Neural crest cell (in vitro differentiated cells): ENCODE data around the gene TBX15. TPM values are rescaled to one million over a fixed set of nuclear protein-coding genes. Genes with fewer than 3 reads are reported as not detected.

Experiments used
- DNase-seq: peaks from one replicate; pipeline ENCODE4 v3.0.0; 2021; ENCODE audit warnings: low read depth, mixed read lengths, low spot score
- H3K27ac Mint-ChIP-seq: one replicate; pipeline ENCODE4 v1.8.0; 2021; ENCODE audit warnings: mild to moderate bottlenecking, mixed read lengths; ENCODE audit not compliant: unreplicated experiment
- H3K27me3 Mint-ChIP-seq: 2 replicates; pipeline ENCODE4 v1.8.0; 2021; ENCODE audit warnings: low read depth, mild to moderate bottlenecking, mixed read lengths
- H3K36me3 Mint-ChIP-seq: 2 replicates; pipeline ENCODE4 v1.8.0; 2021; ENCODE audit warnings: low read depth, mild to moderate bottlenecking, mixed read lengths
- H3K4me1 Mint-ChIP-seq: 2 replicates; pipeline ENCODE4 v1.8.0; 2021; ENCODE audit warnings: mixed read lengths
- H3K4me3 Mint-ChIP-seq: one replicate; pipeline ENCODE4 v1.8.0; 2021; ENCODE audit warnings: mild to moderate bottlenecking, mixed read lengths
- H3K9me3 Mint-ChIP-seq: 2 replicates; pipeline ENCODE4 v1.8.0; 2021; ENCODE audit warnings: mixed read lengths
- CTCF ChIP-seq: fragments of 200-600 bp; sonication (generic); conservative IDR thresholded peaks from 2 replicates; pipeline ENCODE4 v1.5.0; 2021; ENCODE audit warnings: antibody characterized with exemption, mild to moderate bottlenecking
- long read RNA-seq: library from polyadenylated mRNA; unstranded; transcript quantifications from one replicate; pipeline ENCODE4 v2.0.0, GENCODE V29; 2020
- total RNA-seq: library from RNA; stranded (reverse); gene quantifications from 2 replicates; pipeline ENCODE4 v1.2.1, GENCODE V29; 2021

The TBX15 gene
- total RNA-seq: 3.2 and 3.4 TPM in 2 replicates
- long read RNA-seq, partial matches to known transcripts: 0 of 1 reads
- long read RNA-seq, other reads (novel, unspliced or antisense): 1 of 1 reads

- Mint-ChIP-seq H3K9me3 (no peaks in the 10 kb centered on the region), H3K4me1 (peaks cover 52% of the 10 kb centered on the region), H3K36me3 (no peaks in the 10 kb centered on the region), H3K27me3 (peaks cover 100% of the 10 kb centered on the region), H3K4me3 (peak within 1 kb of the TSS; percentile 87), H3K27ac (no peak within 1 kb of the TSS)
- DNase-seq: no peak
- no peak for TF ChIP-seq CTCF
These were observed at the start of gene TBX15 for GRCh38 chr1:118988186-118989005. TBX15 (minus strand) TSS chr1:118988343; CDS start chr1:118987795, 548 bp downstream.

GRCh38 chr1:119034359-119034758 is 46.2 kb upstream of the TBX15 start:
- TF ChIP-seq CTCF: no peak
- no peak overlapping the region for H3K27ac Mint-ChIP-seq
- H3K4me1 Mint-ChIP-seq: no peaks in the 10 kb centered on the region
- no peak for DNase-seq
- no peaks in the 10 kb centered on the region for H3K9me3 Mint-ChIP-seq
- no peaks in the 10 kb centered on the region for H3K27me3 Mint-ChIP-seq
- peaks cover 7% of the 10 kb centered on the region for H3K36me3 Mint-ChIP-seq
- no peak overlapping the region for H3K4me3 Mint-ChIP-seq

- Mint-ChIP-seq H3K36me3 (peaks cover 7% of the 10 kb centered on the region), H3K9me3 (no peaks in the 10 kb centered on the region), H3K27me3 (no peaks in the 10 kb centered on the region), H3K27ac (no peak overlapping the region), H3K4me1 (peaks cover 6% of the 10 kb centered on the region), H3K4me3 (no peak overlapping the region)
- no peak for TF ChIP-seq CTCF
- no peak for DNase-seq
These were observed 44.8 kb upstream of the TBX15 start for GRCh38 chr1:119032986-119033385.

- peaks cover 5% of the 10 kb centered on the region for H3K36me3 Mint-ChIP-seq
- peaks cover 10% of the 10 kb centered on the region for H3K4me1 Mint-ChIP-seq
- H3K4me3 Mint-ChIP-seq: no peak overlapping the region
These were observed 39.6 kb upstream of the TBX15 start for GRCh38 chr1:119027759-119028158.

GRCh38 chr1:119026956-119027355 is 38.8 kb upstream of the TBX15 start:
- H3K4me1 Mint-ChIP-seq: peaks cover 10% of the 10 kb centered on the region
- no peak overlapping the region for H3K27ac Mint-ChIP-seq
- H3K27me3 Mint-ChIP-seq: no peaks in the 10 kb centered on the region
- no peak for DNase-seq
- TF ChIP-seq CTCF: no peak
- H3K9me3 Mint-ChIP-seq: peaks cover 2% of the 10 kb centered on the region
- H3K36me3 Mint-ChIP-seq: peaks cover 6% of the 10 kb centered on the region
- H3K4me3 Mint-ChIP-seq: no peak overlapping the region

More at GRCh38 chr1:119027759-119028158, 39.6 kb upstream of the TBX15 start:
- H3K9me3 Mint-ChIP-seq: peaks cover 2% of the 10 kb centered on the region
- H3K27me3 Mint-ChIP-seq: no peaks in the 10 kb centered on the region
- no peak for TF ChIP-seq CTCF
- H3K27ac Mint-ChIP-seq: no peak overlapping the region
- DNase-seq: no peak
